Epithelial cell of proximal tubule (primary cell): ENCODE results near the gene ZNHIT6. TPM values are rescaled to one million over a fixed set of nuclear protein-coding genes. Genes with fewer than 3 reads are reported as not detected.

Experiments used
- DNase-seq: peaks from one replicate; pipeline ENCODE4 v3.0.0-alpha.2; 2011; ENCODE audit warnings: low read depth
- H3K4me3 ChIP-seq: 2 replicates; pipeline ENCODE4 v1.5.1; 2011; ENCODE audit warnings: low read depth, mild to moderate bottlenecking, low read length
- total RNA-seq: library from RNA; depleted of rRNA; stranded (reverse); fragments of >200 nt; gene quantifications from 2 replicates; pipeline ENCODE4 v1.2.3, GENCODE V29; 2015
- TF ChIP-seq, protein P1 (sequence below): conservative IDR thresholded peaks from 2 replicates; pipeline ENCODE4 v1.5.1; 2012; ENCODE audit warnings: low read depth, mild to moderate bottlenecking, low read length

The ZNHIT6 gene, protein sequence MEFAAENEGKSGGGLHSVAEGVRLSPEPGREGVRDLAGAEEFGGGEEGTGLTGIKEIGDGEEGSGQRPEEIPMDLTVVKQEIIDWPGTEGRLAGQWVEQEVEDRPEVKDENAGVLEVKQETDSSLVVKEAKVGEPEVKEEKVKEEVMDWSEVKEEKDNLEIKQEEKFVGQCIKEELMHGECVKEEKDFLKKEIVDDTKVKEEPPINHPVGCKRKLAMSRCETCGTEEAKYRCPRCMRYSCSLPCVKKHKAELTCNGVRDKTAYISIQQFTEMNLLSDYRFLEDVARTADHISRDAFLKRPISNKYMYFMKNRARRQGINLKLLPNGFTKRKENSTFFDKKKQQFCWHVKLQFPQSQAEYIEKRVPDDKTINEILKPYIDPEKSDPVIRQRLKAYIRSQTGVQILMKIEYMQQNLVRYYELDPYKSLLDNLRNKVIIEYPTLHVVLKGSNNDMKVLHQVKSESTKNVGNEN
- total RNA-seq, result 13.1 and 13.5 TPM in 2 replicates

DNA sequence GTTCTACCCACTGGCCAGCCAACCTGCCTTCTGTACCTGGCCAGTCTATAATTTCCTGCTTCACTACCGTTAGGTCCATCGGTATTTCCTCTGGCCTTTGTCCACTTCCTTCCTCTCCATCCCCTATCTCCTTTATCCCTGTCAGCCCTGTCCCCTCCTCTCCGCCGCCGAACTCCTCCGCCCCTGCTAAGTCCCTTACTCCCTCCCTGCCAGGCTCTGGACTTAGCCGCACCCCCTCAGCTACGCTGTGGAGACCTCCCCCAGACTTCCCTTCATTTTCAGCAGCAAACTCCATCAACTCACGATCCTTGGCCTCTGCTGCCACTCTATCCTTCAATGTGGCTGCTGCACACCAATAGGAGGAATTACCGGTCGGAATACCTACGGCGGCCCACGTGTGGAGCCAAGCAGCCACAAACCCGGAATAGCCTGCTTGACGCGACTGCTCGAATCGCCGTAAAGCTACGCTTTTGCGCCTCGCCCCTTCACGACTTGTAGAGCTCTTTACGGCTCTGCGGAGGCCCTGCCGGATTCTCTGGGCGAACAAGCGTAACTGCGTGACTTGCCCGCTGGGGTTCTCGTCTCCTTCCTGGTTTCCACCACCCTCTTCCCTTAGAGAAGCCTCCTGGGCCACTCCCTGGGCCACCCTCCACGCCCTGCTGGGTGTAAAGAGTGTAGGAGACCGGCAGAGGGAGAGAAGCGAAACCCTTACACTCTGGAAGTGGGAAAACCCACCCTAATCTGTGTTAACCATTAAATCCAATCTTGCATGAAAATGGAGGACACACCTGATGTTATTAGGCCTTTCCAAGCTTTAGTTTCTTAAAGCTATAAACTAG lies at the start of gene ZNHIT6:
Gene ZNHIT6 (minus strand): TSS at position 444 of the 839 bp plus-strand sequence. CDS start 149 bp downstream, at position 295.
- DNase-seq, result peak; percentile 90
- TF ChIP-seq, protein P1, sequence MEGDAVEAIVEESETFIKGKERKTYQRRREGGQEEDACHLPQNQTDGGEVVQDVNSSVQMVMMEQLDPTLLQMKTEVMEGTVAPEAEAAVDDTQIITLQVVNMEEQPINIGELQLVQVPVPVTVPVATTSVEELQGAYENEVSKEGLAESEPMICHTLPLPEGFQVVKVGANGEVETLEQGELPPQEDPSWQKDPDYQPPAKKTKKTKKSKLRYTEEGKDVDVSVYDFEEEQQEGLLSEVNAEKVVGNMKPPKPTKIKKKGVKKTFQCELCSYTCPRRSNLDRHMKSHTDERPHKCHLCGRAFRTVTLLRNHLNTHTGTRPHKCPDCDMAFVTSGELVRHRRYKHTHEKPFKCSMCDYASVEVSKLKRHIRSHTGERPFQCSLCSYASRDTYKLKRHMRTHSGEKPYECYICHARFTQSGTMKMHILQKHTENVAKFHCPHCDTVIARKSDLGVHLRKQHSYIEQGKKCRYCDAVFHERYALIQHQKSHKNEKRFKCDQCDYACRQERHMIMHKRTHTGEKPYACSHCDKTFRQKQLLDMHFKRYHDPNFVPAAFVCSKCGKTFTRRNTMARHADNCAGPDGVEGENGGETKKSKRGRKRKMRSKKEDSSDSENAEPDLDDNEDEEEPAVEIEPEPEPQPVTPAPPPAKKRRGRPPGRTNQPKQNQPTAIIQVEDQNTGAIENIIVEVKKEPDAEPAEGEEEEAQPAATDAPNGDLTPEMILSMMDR, result peak; percentile 57
- H3K4me3 ChIP-seq, result peak within 1 kb of the TSS; percentile 94

DNA sequence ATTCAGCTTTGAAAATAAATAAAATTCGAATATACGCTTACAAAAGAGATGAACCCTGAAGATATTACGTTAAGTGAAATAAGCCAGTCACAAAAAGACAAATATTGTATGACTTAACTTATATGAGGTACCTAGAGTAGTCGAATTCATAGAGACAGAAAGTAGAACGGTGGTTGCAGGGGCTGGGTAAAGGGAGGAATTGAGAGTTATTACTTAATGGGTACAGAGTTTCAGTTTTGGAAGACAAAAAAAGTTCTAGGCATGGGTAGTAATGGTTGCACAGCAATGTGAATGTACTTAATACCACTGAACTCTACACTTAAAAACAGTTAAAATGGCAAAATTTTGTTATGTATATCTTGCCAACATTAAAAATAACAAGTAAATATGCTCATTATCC lies 48.6 kb upstream of the ZNHIT6 start:
- no peak for DNase-seq
- H3K4me3 ChIP-seq, result no peak overlapping the region
- TF ChIP-seq, protein P1, result no peak

DNA sequence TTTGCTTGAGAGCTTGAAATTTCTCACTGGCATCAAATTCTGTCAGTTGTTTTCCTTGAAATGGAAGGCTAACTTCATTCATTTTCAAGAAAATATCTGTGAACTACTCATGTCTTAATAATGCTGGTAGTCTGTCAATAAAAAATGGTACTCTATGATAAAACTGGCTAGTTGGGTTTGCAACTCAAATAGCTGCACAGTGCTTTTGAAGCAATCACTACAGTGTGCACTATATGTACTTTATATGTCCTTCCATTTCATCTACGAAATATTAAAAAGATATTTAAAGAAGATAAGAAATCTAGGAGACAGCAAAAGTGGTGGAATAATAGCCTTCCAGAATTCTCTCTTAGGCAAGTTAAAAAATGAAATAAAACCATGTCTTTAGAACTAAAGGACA lies 39.9 kb upstream of the ZNHIT6 start:
- DNase-seq, result no peak
- TF ChIP-seq, protein P1, result no peak
- no peak overlapping the region for H3K4me3 ChIP-seq

DNA sequence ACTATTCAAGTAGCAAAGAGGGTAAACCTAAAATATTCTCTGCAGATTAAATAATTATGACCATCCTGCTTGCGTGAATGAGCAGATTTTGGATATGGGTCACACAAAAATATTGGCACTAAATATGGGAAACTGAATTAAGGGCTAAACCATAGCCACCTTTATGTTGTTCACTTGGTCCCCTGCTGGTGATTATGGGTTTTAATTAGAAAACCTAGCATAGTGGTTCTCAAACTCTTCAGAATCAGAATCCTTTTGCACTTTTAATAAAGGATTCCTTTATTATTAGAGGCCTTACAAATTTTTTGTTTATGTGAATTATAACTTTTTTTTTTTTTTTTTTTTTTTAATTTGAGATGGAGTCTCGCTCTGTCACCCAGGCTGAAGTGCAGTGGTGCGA lies 38.5 kb upstream of the ZNHIT6 start:
- TF ChIP-seq, protein P1, result no peak
- DNase-seq, result no peak
- H3K4me3 ChIP-seq, result no peak overlapping the region

DNA sequence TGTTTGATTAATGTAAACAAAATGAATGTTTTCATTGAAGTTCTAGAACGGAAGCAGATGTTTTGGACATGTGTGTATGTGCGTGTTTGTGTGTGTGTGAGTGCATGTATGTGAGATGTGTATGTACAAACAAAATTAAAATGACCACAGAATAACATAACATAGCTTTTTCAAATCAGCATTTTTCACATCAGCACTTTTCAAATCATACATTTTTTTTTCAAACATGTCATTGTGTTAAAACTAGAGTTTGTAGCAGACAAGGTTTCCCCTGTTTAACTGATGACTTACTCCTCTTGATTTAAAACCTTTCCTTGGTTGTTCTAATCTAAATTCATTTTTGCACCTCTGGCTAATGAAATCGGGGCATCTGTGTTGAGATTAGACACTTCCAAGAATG lies 35.6 kb upstream of the ZNHIT6 start:
- TF ChIP-seq, protein P1, result no peak
- no peak overlapping the region for H3K4me3 ChIP-seq
- no peak for DNase-seq

DNA sequence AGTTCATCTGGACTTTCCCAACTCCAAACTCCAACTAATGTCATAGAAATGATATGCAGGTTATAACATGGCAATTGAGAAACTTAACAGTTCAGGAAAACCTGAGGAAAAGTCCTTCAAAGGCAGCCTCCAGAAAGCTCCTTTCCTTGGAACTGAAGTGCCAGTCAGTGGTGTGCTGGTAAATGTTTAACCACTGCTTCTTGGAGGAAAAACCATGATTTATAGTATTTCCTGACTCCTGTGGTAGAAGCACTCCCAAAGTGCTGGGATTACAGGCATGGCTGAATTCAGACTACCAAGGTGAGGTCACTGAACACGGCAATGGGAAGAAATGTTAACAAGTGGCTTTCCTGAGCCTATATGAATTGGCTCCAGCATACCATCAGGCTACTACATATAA lies 26.7 kb upstream of the ZNHIT6 start:
- H3K4me3 ChIP-seq, result no peak overlapping the region
- peak; percentile 88 for DNase-seq
- TF ChIP-seq, protein P1, result no peak
